Stimulated activated CD8-positive, alpha-beta memory T cell treated with anti-CD3 and anti-CD28 coated beads, Interleukin-7, amount 100 ng/mL, for 1 hour (primary cell): ENCODE results near the gene ASPDH.

ENCODE experiments used
- DNase-seq, 2 donors: peaks; one replicate each; pipeline ENCODE4 v3.0.0-alpha.2; 2020; ENCODE audit warnings: low read depth in 2 of 2

The ASPDH gene

GRCh38 chr19:50496189-50497021 lies 17.3 kb downstream of the ASPDH start:
- DNase-seq, result no peak

GRCh38 chr19:50495020-50495531 lies 18.6 kb downstream of the ASPDH start:
- no peak for DNase-seq

GRCh38 chr19:50494186-50495019 lies 19.3 kb downstream of the ASPDH start:
- DNase-seq, result no peak

- no peak for DNase-seq
Observed at GRCh38 chr19:50493171-50493570, 20.5 kb downstream of the ASPDH start.

- no peak for DNase-seq
Observed at GRCh38 chr19:50492303-50493052, 21.2 kb downstream of the ASPDH start.

- DNase-seq, result no peak
Observed at GRCh38 chr19:50490991-50491472, 22.7 kb downstream of the ASPDH start.

- DNase-seq, result no peak
Observed at GRCh38 chr19:50490411-50490811, 23.3 kb downstream of the ASPDH start.

- no peak for DNase-seq
Observed at GRCh38 chr19:50489461-50490011, 24.2 kb downstream of the ASPDH start.

- DNase-seq, result no peak
Observed at GRCh38 chr19:50488389-50489194, 25.1 kb downstream of the ASPDH start.

GRCh38 chr19:50486823-50487515 lies 26.7 kb downstream of the ASPDH start:
- peak in 1 of 2 donors; percentile 26 for DNase-seq

GRCh38 chr19:50485284-50485955 lies 28.3 kb downstream of the ASPDH start:
- DNase-seq, result no peak

- DNase-seq, result no peak
Observed at GRCh38 chr19:50482916-50483315, 30.8 kb downstream of the ASPDH start.

- DNase-seq, result no peak
Observed at GRCh38 chr19:50482271-50482855, 31.4 kb downstream of the ASPDH start.

GRCh38 chr19:50481351-50482149 lies 32.2 kb downstream of the ASPDH start:
- no peak for DNase-seq

- DNase-seq, result no peak
Observed at GRCh38 chr19:50480281-50481111, 33.2 kb downstream of the ASPDH start.

- DNase-seq, result no peak
Observed at GRCh38 chr19:50479761-50480251, 33.9 kb downstream of the ASPDH start.
